Kidney epithelial cell (primary cell): ENCODE data around the gene SSTR1. TPM values are rescaled to one million over a fixed set of nuclear protein-coding genes. Genes with fewer than 3 reads are reported as not detected.

Experiments
- DNase-seq: peaks from one replicate; pipeline ENCODE4 v3.0.0-alpha.2; 2010; ENCODE audit warnings: low read depth
- H3K27me3 ChIP-seq: 2 replicates; pipeline ENCODE4 v1.6.0; 2011; ENCODE audit warnings: low read length; ENCODE audit not compliant: control insufficient read depth, insufficient read depth
- H3K36me3 ChIP-seq: 2 replicates; pipeline ENCODE4 v1.5.1; 2011; ENCODE audit warnings: low read length; ENCODE audit not compliant: control insufficient read depth, insufficient read depth
- H3K4me3 ChIP-seq: 2 replicates; pipeline ENCODE4 v1.5.1; 2011; ENCODE audit warnings: low read depth, mild to moderate bottlenecking, control low read depth, low read length
- CTCF ChIP-seq: IDR thresholded peaks from 2 replicates; pipeline ENCODE4 v1.5.1; 2011; ENCODE audit warnings: mild to moderate bottlenecking, moderate library complexity, low read length, control low read depth, inconsistent platforms; ENCODE audit not compliant: insufficient read depth, poor library complexity, severe bottlenecking
- total RNA-seq: library from RNA; depleted of rRNA; stranded (reverse); fragments of >200 nt; gene quantifications from 2 replicates; pipeline ENCODE4 v1.2.3, GENCODE V29; 2015

SSTR1 gene
- total RNA-seq, 1 donor from 2014 or later = 0.67 TPM

GRCh38 chr14:38256533-38256840 lies 48.8 kb downstream of the SSTR1 start:
- Histone ChIP-seq H3K4me3 (no peak overlapping the region), H3K27me3 (peaks cover 15% of the 10 kb centered on the region), H3K36me3 (no peaks in the 10 kb centered on the region)
- DNase-seq = no peak
- TF ChIP-seq CTCF = no peak

DNA sequence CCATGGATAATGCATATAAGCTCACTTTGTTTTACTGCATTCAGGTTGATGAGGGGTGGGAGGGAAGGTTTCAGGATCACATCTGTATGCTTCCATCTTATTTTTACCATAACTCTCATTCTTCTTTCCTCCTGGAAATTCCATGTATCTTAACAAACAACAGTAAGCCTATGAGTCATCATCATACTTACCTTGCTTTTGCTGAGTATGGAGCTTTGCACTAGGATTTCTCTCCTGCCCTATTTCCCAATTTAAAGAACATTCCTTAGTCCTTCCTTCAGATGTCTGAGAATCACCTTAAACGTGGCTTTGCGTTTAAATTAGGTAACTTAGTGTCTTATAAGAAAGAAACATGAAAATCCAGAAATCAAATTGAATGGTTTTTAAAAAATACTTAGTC lies 49.8 kb downstream of the SSTR1 start:
- Histone ChIP-seq H3K36me3 (no peaks in the 10 kb centered on the region), H3K27me3 (peaks cover 15% of the 10 kb centered on the region), H3K4me3 (no peak overlapping the region)
- DNase-seq = no peak
- TF ChIP-seq CTCF = no peak

DNA sequence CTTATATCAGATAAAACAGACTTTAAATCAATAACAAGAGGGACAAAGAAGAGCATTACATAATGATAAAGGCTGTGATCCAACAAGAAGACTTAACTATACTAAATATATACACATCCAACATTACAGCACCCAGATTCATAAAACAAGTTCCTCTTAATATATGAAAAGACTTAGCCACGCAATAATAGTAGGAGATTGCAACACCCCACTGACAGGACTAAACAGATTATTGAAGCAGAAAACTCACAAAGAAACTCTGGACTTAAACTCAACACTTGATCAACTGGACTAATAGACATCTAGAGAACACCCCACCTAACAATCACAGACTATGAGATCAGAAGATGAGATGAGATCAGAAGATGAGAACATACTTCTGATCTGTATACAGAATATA lies 53.9 kb downstream of the SSTR1 start:
- Histone ChIP-seq H3K36me3 (no peaks in the 10 kb centered on the region), H3K4me3 (no peak overlapping the region), H3K27me3 (no peaks in the 10 kb centered on the region)
- TF ChIP-seq CTCF = no peak
- no peak for DNase-seq

Other genes with a start within 250 kb of the SSTR1 start
- 0.27 and 0.58 TPM in 2 replicates for gene CLEC14A, start 48.2 kb downstream of the SSTR1 start, total RNA-seq